ENCODE results near the gene SPECC1.

DNA sequence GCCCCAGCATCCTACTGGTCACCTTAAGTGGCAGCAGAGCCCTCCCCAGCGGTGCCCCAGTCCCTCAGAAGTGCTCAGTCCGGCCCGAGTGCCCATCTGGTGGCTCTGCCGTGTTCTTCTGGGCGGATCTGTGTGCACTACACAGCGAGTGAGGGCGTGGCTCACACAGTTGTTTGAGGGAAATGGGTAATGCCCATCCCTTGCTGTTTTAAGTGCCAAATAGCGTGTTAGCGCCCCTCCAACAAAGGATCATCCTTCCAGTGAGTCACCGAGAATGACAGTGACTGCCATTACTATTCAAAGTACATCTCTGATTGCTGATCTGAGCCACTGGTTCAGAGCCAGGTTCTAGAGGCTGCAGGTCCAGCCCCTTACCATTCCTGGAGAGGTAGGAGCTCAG lies 306.2 kb downstream of the SPECC1 start:
- TF ChIP-seq SPI1 (IDR thresholded peaks at IDR 0.05; ENCODE audit: borderline replicate concordance, insufficient read depth, low read depth, low read length) (no peak), SIN3A (IDR thresholded peaks at IDR 0.05; ENCODE audit: low read depth, low read length) (no peak), JUND (IDR thresholded peaks at IDR 0.05; ENCODE audit: low read depth, low read length) (no peak), POLR2AphosphoS5 (IDR thresholded peaks at IDR 0.05; ENCODE audit: low read length) (no peak), TAF1 (IDR thresholded peaks at IDR 0.05; ENCODE audit: borderline replicate concordance, low read depth, low read length) (no peak), CREB1 (IDR thresholded peaks at IDR 0.05; ENCODE audit: low read depth) (no peak), EZH2 (IDR thresholded peaks at IDR 0.05; ENCODE audit: borderline replicate concordance, control insufficient read depth, low read depth, low read length) (no peak)
- TF ChIP-seq, protein P1, sequence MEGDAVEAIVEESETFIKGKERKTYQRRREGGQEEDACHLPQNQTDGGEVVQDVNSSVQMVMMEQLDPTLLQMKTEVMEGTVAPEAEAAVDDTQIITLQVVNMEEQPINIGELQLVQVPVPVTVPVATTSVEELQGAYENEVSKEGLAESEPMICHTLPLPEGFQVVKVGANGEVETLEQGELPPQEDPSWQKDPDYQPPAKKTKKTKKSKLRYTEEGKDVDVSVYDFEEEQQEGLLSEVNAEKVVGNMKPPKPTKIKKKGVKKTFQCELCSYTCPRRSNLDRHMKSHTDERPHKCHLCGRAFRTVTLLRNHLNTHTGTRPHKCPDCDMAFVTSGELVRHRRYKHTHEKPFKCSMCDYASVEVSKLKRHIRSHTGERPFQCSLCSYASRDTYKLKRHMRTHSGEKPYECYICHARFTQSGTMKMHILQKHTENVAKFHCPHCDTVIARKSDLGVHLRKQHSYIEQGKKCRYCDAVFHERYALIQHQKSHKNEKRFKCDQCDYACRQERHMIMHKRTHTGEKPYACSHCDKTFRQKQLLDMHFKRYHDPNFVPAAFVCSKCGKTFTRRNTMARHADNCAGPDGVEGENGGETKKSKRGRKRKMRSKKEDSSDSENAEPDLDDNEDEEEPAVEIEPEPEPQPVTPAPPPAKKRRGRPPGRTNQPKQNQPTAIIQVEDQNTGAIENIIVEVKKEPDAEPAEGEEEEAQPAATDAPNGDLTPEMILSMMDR (IDR thresholded peaks at IDR 0.05 in 2 of 3, conservative IDR thresholded peaks at IDR 0.05 in 1 of 3; ENCODE audit: control insufficient read depth in 2 of 3, extremely low read depth in 1 of 3, insufficient read depth in 1 of 3, low read depth in 3 of 3, low read length in 3 of 3) = no peak
- TF ChIP-seq, protein P2, sequence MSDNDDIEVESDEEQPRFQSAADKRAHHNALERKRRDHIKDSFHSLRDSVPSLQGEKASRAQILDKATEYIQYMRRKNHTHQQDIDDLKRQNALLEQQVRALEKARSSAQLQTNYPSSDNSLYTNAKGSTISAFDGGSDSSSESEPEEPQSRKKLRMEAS (IDR thresholded peaks at IDR 0.05; ENCODE audit: low read depth, low read length) = no peak
